ENCODE data around the gene CHCHD6. TPM values are rescaled to one million over a fixed set of nuclear protein-coding genes. Genes with fewer than 3 reads are reported as not detected.

The CHCHD6 gene
- total RNA-seq, 1 experiment from 2014 or later = 36.3 TPM

GRCh38 chr3:126997455-126998038, 293.5 kb downstream of the CHCHD6 start (continued):
- TF ChIP-seq ZBTB33 (IDR thresholded peaks at IDR 0.05; ENCODE audit: extremely low read depth, insufficient replicate concordance, low read length) = no peak
- TF ChIP-seq POLR2AphosphoS5 (IDR thresholded peaks at IDR 0.05; ENCODE audit: low read depth, low read length) = no peak
- no peak for TF ChIP-seq JUND (IDR thresholded peaks at IDR 0.05)

GRCh38 chr3:126998320-126998719, 294.3 kb downstream of the CHCHD6 start:
- H3K27me3 ChIP-seq (ENCODE audit: insufficient read depth, low read length) = no peaks in the 10 kb centered on the region
- POLR2A ChIA-PET = no interaction called here
- no peak overlapping the region for H3K4me3 ChIP-seq (replicated peaks in 1 of 2; ENCODE audit: low read depth in 1 of 2, low read length in 2 of 2)
- CTCF ChIA-PET = no interaction called here
- H3K4me2 ChIP-seq (ENCODE audit: low read length) = no peak overlapping the region
- RAD21 ChIA-PET (ENCODE audit: low non-redundant PET in 1 of 2, low total read pairs in 2 of 2, uncharacterized antibody in 2 of 2, unreplicated experiment in 2 of 2) = no interaction called here
- no peaks in the 10 kb centered on the region for H4K20me1 ChIP-seq (ENCODE audit: insufficient read depth)
- H3K9me2 ChIP-seq (ENCODE audit: insufficient read depth) = no peaks in the 10 kb centered on the region
- H3K79me2 ChIP-seq (ENCODE audit: insufficient read depth, low read length) = peaks cover 34% of the 10 kb centered on the region; the same call in 1 of the 2 replicates
- no peak overlapping the region for H3K9ac ChIP-seq (ENCODE audit: low read length)
- ATAC-seq (no peak), DNase-seq (ENCODE audit: low read depth, low spot score) (no peak)
- TF ChIP-seq ELF1 (IDR thresholded peaks at IDR 0.05; ENCODE audit: borderline replicate concordance, low read depth) (no peak), CBX3 (IDR thresholded peaks at IDR 0.05; ENCODE audit: low read depth) (no peak), ZFX (IDR thresholded peaks at IDR 0.05) (no peak), SP1 (IDR thresholded peaks at IDR 0.05; ENCODE audit: low read depth) (no peak), REST (IDR thresholded peaks at IDR 0.05; ENCODE audit: low read depth) (no peak), FOSL1 (IDR thresholded peaks at IDR 0.05; ENCODE audit: low read depth) (no peak), EZH2phosphoT487 (IDR thresholded peaks at IDR 0.05; ENCODE audit: borderline replicate concordance) (no peak), POLR2AphosphoS5 (IDR thresholded peaks at IDR 0.05; ENCODE audit: low read depth, low read length) (no peak), MAX (IDR thresholded peaks at IDR 0.05) (no peak)
- no peaks in the 10 kb centered on the region for H3K9me3 ChIP-seq (ENCODE audit: control insufficient read depth in 1 of 2, insufficient read depth in 1 of 2, low read depth in 1 of 2, low read length in 2 of 2)
- no peak overlapping the region for H2AFZ ChIP-seq (ENCODE audit: low read depth, low read length, poor library complexity, severe bottlenecking)
- BruUV-seq (replicated peaks) = no TSS peak
- intact Hi-C loops (cut with micrococcal nuclease) = no loop called here
- H3K4me1 ChIP-seq (ENCODE audit: control insufficient read depth in 1 of 2, insufficient read depth in 2 of 2, low read length in 2 of 2) = no peaks in the 10 kb centered on the region
- no peak overlapping the region for H3K27ac ChIP-seq (ENCODE audit: low read depth, low read length)
- H3K36me3 ChIP-seq (ENCODE audit: control insufficient read depth in 1 of 2, insufficient read depth in 2 of 2, low read length in 2 of 2) = no peaks in the 10 kb centered on the region

Data from HCT116 (cell line).